HK-2 (cell line): ENCODE results near the gene SMAD3.
A peak's percentile ranks its signal among the peaks of the same experiment; 100 is the strongest.

ENCODE experiments used
- DNase-seq: peaks from one replicate; pipeline ENCODE4 v3.0.0-alpha.2; 2018; ENCODE audit not compliant: unreplicated experiment

Gene SMAD3

DNA sequence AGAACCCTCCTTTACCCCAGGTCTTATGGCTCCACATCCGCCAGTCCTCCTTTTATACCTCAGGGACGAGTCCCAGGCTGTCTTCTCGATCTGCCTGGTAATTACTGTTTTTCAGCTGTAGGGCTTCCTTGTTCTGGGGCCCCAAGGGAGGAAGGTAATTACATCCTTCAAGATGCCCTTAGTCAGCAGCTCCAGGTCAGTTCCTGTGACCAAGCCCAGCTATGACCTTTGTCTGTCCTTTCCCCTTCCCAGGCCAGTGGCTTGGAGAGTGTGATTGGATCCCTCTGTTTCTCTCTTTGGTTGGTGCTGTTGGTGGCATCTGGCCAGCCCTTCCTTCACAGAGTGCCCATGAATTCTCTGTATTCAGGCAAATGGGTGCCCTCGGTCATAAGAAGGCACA, 96.5 kb downstream of the SMAD3 start:
- DNase-seq, result no peak

DNA sequence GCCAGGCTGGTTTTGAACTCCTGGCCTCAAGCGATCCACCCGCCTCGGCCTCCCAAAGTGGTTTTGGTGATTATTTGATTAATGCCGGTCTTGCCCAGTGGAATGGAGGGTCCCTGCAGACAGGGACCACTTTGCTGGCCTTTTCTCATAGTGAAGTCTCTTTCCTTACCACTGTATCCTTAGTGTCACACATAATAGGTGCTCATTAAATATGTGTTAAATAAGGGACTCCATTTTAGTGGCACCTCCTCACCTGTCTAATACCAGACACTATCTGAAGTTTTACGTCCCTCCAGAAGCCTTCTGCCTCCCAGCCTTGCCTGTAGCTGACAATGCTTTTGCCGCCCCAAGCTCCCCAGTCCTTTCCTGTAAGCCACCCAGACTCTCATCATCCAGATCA, 97.8 kb downstream of the SMAD3 start:
- no peak for DNase-seq

DNA sequence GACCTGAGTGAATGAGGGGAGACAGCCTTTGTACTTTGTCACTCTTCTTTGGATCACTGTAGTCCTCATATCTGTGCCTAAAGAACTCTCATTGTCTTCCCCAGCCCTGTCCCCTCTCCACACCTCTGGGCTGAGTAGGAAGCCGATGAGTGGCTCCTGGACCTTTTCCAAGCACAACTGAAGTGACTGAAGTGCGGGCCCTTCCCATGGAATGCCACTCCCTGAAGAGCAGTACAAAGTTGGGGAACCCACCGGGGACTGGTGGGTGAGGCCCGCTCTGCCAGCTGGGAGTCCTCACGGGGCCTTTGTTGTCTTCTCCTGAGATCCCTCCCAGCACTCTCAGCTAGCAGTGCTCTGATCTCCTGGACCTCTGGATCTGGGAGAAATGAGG, 99.0 kb downstream of the SMAD3 start:
- DNase-seq, result no peak

DNA sequence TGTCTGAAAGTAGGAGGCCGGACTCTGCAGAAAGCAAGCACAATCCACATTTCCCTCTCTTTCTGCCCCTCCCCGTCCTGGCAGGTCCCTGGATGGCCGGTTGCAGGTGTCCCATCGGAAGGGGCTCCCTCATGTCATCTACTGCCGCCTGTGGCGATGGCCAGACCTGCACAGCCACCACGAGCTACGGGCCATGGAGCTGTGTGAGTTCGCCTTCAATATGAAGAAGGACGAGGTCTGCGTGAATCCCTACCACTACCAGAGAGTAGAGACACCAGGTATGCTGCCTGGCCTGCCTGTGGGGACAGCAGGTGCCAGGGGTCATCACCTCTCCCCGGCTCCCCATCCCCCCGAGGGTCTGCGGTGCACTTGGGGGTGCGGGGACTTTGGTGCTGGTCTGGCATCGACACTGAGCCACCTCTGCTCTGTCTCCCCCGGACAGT, 99.4 kb downstream of the SMAD3 start:
- DNase-seq, result no peak

DNA sequence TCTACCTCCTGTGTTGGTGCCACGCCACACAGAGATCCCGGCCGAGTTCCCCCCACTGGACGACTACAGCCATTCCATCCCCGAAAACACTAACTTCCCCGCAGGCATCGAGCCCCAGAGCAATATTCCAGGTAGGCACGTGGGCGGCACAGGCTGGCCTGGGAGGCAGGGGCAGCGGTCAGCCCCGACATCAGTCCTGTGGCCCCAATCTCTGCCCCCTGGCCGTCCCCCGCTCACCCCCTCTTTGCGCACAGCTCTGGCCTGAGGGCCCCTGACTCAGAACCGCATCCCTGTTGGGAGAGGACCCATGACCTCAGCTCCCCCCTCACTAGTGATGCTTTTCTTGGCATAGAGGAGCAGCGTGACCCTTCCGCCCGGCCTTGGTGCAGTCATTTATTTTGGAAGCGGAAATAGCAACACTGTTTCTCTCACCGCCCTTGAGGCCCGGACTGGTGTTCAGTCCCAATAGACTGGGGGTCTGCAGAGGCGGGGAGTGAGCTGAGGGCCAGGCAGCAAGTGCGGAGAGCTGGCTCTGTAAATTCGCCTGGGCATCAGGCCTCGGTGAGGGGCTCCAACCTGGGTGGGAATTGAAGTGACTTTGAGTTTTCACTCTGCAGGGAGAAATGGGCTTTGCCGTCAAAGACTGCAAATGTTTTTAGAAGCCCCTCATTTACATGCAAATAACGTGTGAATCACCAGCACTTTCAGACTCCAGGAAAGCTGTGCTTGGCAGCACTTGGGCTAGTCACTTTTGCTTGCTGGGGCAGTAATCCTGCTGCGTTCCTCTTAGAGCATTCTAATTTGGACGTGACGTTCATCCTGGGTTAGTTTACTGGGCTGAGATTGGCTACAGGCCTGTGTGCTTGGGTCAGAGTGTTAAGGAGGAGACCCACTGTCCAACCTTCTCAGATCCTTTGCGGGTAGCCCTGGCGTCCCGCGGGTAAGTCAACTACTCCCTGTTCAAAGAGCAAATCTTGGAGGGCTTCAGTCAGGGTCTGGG, 100.2 kb downstream of the SMAD3 start:
- DNase-seq, result no peak

DNA sequence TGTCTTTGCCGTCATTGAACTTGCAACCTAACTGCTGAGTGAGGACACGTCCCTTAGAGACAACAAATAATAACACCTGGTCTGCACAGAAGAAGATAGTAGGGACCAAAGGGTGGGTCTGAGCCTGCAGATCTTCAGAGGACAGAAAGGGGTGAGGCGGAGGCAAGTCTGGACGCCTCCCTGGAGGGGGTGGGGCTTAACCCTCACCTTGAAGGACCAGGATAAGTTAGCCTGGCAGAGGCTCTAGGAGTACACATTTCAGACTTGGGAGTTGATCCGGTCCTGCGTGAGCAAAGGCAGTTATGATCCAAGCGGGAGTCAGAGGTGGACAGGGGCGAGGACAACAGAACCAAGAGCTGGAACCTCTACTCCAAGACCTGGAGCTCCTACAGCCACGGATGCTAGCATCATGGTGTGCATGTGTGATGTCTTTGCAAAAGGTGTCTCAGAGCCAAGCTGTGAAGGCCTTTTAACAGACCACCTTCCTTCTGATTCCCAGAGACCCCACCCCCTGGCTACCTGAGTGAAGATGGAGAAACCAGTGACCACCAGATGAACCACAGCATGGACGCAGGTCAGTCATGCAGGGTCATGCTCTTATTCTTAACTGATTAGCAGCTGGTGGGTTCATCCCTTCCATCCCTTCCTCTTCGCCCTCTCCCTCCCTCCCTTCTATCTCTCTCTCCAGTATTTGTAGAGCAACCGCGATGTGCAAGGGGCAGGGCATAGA, 101.0 kb downstream of the SMAD3 start:
- DNase-seq, result no peak

DNA sequence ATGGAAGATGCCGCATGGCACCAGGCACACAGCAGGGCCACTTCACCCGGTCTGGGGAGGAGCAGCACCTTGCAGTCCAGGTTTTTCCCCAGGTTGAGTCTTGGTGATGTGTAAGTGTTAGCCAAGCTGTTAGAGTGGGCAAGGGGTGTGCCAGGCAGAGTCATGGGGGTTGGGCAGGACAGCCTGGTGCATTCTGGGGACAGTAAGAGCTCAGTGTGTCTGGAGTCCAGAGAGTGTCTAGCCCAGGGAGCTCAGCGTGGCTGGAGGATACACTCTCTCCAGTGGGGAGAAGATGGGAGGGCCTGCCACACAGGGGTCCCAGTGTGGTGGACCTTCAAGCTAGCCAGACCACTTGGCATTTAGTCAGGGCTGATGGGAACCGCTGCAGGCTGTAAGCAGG, 101.7 kb downstream of the SMAD3 start:
- DNase-seq, result no peak

DNA sequence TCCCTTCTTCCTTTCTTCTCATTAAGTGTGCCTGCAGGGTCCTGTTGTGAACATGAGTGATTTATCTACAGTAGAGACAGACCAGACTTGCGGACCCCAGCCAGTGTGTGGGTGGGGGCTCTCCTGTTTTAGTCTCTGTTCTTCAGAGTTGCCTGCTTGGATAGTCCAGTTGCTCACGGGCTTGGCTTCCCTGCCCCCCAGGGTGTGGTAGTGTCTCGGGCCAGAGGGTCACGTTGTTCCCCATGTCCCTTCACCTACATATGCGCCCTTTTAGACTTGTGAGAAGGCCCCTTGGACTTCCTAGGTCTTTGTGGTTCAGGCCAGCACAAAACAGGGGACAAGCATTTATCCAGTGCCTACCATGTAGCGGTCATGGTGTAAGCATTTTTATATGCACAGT, 103.3 kb downstream of the SMAD3 start:
- DNase-seq, result no peak

DNA sequence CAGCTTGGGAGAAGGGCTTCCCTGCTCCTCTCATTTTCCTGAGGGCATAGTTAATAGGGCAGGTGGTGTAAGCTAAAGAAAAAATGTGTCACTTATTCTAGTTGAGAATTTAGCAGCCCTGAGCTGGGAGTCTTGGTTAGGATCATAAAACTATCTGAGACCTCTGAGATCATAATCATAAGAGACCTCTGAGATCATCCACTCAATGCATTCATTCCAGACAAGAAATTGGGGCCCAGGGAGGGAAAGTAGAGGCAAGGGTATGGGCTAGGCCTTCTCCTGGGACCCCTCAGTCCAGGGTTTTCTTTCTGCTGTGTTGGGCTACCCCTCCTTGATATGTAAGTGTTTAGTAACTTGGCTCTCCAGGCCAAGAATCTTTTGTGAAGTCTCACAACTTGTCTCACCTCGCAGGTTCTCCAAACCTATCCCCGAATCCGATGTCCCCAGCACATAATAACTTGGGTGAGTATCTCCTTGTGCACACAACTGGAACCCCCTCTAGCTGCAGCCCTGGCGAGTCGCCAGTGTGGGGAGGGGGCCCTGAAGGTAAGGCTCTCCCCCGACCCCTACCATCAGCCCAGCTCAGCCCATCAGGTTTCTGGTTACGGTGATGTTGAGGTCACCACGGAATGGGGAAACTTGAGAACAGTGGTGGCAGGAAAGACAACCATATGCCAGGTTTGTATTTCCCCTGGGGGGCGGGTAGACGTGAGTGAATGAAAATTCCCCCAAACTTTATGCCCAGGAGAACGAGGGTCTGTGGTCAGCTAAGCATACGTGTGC, 104.9 kb downstream of the SMAD3 start:
- no peak for DNase-seq

DNA sequence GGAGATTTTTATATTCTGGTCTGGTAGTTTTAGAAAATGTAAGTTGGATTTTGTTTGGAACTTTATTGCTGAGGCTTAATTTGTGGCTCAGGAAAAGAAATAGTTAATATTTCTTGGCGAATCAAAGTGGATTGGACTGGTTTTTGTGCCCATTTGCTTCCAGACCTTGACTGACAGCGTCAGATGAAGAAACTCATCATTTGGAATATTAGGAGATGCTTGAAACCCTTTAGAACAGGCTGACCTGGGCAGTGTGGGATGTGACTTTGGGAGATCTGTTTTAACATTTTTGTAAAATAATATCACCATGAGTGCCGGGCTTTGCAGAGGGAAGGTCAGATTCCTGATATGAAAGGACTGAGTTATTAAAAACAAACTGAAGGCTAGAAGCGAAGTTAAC, 106.1 kb downstream of the SMAD3 start:
- DNase-seq, result no peak

DNA sequence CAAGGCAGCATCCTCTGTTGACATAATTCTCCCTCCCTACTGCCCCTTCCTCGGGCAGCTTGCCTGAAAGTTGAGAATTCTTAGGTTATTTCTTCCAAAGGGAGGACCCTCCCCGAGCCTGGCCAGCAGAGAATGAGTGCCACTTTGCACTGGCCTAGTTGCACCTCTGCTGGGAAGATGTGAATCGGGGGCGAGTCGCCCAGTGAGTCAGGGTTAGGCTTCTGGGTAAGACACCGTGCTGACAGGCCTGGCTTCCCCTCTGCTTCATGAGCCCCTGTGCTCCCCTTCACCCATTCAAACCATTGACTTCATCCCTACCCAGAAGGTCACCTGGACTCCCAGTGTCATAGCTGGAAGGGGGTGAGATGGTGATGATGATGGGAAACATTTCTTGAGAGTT, 106.8 kb downstream of the SMAD3 start:
- no peak for DNase-seq

DNA sequence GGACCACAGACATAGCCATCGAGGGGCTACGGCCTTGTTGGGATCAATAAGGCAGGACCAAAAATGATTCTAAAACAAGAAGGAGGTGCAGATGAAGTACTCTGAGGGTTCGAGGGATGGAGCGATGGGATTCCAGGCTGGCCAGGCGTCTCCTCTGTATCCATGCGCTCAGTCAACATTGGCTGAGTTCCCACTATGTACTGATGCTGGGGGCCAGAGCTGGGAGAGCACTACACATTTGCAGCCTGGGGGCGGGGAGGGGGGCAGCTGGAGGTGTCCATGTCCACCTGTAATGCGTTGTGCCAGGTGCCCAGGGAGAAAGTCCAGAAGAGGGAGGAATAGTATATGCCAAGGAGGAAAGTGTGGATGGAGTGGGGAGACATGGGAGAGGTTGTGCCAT, 107.6 kb downstream of the SMAD3 start:
- no peak for DNase-seq

DNA sequence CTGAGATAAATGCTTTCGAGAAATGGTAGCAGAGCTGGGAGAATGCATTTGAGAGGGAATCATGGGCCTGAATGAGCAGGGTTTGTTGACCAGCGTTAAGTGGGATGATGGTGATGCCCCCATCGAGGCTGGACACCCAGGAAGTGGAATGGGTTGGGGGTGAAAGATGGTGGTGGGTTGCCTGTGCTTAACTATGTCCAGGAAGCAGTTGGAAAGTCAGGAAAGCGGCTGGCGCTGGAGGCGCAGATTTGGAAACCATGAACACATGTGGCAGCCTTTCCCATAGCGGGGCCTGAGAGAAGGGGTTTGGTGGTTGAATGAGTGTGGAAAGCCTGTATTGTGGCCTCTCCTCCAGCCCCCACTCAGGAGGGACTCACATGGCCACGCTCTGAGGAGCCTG, 108.4 kb downstream of the SMAD3 start:
- DNase-seq, result no peak

DNA sequence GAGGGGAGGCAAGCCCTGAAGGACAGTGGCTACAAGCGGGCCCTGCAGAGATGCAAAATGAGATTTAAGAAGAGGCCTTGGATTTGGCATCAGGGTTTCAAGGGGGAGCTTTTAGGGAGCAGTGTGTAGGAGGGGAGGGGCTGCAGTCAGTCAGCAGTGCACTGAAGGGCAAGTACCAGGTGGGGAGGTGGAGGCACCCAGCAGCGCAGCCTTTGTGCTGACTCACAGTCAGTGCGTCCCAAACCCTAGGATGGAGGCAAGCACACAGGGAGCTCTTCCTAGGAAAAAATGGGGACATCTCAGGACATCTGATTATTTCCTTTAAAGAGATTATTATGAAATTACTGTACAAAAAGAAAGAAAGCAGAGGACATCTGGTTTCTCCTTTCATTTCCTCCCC, 109.0 kb downstream of the SMAD3 start:
- DNase-seq, result no peak

DNA sequence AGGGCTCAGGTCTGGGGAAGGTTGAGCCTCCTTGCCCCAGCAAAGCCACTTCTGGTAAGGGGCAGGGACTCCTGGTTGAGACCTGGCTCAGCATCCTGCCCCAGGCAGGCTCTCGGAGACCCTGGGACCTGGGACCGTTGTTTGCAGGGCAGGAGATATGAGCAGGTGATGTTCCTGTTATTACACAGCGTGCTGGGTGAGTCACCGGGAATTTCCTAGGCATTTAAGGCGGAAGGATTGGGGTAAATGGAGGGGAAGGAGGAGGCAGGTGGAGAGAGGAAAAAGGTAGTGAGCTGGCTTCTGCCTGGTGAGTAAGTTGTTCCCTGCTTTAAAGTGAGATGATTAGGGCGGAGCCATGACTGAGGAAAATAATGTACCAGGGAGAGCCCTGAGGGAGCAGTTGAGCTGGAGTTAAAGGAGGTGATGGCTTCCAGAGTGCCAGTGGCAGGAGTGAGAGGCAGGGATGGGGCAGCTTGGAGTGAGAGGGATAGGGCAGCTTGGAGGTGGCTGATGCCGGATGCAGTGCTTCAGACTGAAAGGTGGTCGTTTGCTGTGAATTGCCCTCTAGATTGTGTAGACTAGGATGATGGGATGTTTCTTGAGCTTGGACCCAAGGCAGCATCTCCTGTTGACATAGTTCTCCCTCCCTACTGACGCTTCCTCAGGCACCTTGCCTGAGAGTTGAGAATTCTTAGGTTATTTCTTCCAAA, 109.6 kb downstream of the SMAD3 start:
- peak; percentile 70 for DNase-seq

DNA sequence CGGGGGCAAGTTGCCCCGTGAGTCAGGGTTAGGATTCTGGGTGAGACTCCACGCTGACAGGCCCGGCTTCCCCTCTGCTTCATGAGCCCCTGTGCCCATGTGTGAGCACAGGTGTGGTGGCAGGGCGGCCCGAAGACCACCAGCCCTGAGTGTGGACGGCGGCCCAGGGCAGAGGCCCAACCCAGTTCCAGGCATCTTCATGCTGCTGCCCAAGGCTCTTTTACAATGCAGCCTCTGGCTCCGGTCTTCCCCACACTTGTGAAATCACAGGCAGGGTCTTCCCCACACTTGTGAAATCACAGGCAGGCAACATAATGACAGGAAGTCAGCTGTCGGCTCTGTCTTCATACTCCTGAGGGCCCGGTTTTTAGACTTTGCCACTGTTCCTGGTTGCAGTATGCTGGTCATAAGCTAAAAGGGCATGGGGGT, 110.3 kb downstream of the SMAD3 start:
- DNase-seq, result no peak

DNA sequence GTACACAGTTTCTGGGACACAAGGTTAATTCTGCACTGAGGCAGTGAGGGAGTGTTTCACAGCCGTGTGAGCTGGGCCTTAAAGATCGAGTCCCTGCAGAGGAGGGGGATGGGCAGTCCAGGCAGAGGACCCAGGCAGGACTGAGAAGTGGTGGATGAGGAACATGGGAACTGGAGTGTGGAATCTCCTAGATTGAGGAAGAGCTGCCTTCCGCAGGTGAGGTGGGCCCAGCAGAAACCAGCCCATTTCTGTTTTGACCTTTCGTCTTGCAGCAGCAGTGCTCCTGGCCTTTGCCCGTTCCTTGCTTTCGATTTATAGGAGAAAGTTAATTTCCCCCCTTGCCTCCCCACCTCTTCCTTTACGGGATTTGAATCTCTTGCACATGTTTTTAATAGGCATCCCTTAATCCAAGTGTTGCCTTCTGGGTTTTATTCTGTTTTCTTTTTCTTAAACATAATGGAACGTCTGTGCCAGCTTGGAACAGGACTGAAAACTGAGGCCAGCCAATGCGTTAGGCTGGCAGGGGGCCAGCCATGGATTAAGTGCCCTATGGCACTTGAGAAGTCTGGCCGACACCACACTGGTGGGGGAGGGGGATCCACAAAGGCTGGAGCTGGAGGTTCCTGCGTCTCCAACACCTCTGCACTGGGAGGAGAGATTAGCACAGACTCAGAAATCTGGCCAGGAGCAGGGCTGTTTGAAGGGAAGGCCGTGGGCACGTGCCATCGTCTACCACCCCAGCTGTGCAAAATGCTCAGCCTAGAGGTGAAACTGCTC, 111.0 kb downstream of the SMAD3 start:
- DNase-seq, result no peak

DNA sequence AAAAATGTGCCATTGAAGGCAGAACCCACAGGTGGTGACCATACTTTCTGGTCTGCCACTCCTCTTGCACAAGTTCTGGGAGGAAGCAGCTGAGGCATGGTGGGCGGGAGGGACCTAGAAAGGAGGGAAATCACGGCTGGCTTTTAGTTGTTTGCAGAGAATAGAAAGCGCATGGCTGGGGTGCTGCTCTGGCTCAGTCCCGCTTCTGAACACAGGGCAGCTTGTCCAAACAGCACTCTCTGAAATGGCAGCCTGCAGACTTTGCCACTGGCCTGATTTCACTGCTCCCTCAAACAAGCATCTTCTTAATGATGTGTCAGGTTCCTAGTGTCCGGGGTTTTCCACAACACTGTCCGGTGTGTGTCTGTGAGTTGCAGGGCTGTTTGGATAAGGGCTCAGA, 112.3 kb downstream of the SMAD3 start:
- DNase-seq, result no peak

DNA sequence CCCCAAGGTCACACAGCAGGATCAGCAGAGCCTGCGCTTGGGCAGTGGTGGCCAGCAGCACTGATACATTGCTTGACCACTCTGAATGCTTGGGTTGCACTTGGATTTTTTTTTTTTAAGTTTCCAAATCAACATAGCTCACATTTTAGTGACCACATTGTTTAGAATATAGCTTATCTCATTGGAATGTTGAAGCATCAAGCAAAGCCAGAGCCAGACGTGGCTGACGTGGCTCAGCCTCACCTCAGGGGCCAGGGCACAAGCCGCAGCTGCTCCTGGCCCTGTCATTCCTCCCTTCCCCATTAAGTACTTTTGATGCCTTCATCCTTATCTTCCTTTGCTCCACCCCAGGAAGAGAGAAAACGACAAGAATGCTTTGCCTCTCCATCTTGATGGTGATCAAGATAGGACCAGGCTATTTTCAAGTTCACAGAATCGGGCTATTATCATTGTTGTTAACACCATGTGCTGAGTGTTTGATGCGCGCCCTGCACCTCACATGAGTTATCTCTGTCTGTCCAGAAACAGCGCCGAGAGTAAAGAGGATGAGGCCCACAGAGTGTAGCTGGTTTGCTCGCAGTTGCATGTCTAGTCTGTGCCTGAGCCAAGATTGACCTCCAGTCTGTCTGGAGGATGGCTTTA, 113.3 kb downstream of the SMAD3 start:
- peak; percentile 64 for DNase-seq

DNA sequence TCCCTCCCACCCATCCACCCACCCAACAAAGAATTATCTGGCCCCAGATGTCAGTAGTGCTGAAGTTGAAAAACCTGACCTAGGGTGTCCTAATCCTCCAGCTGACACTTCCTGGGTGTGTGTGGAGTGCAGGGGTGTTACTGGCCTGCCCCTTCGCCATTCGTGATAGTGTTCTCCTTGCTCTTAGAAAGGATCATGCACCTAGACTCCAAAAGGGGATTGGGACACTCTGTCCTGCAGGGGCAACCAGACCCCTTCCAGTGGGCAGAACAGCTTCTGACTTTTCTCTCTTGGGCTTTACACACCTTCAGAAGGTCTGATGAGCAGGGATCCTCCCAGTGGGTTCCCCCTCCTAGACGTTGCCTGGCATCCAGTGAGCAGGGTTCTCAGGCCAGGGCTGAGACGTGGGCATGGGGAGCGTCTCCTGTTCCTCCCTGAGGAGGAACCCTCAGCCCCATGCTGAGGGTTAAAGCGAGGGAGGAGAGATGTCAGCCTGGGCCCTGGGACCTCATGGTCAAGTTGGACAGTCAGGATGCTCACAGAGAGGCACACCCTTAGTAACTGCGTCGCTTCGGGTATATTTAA, 114.1 kb downstream of the SMAD3 start:
- no peak for DNase-seq
